Daoy (cell line): ENCODE data around the gene CGREF1. TPM values are rescaled to one million over a fixed set of nuclear protein-coding genes. Genes with fewer than 3 reads are reported as not detected.

Experiments used
- DNase-seq: peaks from one replicate; pipeline ENCODE4 v3.0.0-alpha.2; 2015; ENCODE audit warnings: low read depth
- total RNA-seq: library from RNA; depleted of rRNA; stranded (reverse); fragments of >200 nt; shearing (Covaris generic); gene quantifications from 2 replicates; pipeline ENCODE4 v1.2.3, GENCODE V29; 2014; rRNA removed

The CGREF1 gene, protein sequence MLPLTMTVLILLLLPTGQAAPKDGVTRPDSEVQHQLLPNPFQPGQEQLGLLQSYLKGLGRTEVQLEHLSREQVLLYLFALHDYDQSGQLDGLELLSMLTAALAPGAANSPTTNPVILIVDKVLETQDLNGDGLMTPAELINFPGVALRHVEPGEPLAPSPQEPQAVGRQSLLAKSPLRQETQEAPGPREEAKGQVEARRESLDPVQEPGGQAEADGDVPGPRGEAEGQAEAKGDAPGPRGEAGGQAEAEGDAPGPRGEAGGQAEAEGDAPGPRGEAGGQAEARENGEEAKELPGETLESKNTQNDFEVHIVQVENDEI
- total RNA-seq, result 3.4 and 8.6 TPM in 2 replicates

DNA sequence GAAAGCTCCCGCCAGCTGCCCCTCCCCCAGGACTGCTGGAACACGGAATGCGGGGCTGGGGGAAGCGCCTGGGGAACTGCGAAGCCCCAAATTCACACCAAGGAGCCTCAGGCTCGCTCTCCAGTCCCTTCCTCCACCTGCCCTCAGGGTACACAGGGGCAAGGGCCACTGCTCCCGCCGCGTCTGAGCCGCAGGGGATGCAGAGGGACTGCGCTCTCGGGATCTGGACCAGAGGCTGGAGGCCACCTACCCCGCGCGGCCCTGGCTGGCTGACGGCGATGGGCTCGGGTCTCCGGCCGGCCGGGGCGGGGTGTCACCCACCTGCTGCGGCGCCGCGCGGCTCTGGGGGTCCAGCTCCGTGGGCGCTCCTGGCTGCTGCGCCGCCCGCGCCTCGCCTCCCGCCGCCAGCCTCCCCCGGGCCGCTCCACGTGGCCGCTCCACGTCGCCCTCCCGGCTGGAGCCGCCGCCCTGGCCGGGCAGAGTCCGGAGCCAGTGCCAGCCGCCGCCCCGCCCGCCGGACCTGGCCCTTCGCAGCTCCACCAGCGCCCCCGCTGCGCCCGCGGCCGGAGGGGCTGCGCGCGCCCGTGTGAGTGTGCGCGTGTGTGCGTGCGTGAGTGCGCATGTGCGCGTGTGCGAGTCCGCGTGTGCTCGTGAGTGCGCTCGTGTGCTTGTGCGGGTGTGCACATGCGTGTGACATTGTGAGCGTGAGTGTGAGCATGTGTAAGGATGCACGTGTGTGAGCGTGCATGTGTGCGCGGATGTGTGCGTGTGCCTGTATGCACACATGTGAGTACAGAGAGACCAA is at the start of gene CGREF1:
Gene CGREF1 (minus strand): TSS at position 604 of the 805 bp plus-strand sequence. CDS start 14,762 bp downstream, outside the sequence.
- peak; percentile 35 for DNase-seq

DNA sequence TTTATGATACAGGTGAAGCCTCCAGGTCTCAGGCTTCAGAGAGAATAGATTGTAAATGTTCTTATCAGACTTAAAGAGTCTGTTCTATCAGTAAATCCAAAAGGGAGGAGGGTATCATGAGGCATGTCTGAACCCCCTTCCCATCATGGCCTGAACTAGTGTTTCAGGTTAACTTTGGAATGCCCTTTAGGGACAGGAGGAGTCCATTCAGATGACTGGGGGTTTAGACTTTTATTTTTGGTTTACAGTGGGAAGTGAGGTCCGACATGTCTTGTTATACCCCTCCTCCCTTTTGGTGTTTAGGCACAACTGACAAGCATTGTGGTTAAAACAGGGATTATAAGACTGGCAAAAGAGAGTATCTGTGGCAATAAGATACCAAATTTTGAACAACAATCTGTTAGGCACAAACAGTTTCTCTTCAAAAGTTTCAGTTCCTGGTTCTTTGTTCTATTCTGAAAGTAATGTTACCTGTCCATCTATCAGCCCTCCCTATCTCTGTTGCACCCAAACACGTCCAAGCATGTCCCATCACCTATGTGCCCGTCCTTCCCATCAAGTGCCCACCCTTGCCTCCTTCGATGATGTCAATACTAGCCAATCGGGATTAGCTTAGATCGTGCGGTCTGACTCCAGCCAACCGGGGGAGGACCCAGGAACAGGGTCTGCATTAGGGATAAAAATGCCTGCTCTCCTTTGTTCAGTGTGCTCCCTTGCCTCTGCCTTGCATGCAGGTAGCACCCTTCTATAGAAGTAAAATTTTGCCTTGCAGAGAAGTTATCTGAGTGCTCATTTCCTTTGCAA is 46.2 kb upstream of the CGREF1 start:
- DNase-seq, result no peak

DNA sequence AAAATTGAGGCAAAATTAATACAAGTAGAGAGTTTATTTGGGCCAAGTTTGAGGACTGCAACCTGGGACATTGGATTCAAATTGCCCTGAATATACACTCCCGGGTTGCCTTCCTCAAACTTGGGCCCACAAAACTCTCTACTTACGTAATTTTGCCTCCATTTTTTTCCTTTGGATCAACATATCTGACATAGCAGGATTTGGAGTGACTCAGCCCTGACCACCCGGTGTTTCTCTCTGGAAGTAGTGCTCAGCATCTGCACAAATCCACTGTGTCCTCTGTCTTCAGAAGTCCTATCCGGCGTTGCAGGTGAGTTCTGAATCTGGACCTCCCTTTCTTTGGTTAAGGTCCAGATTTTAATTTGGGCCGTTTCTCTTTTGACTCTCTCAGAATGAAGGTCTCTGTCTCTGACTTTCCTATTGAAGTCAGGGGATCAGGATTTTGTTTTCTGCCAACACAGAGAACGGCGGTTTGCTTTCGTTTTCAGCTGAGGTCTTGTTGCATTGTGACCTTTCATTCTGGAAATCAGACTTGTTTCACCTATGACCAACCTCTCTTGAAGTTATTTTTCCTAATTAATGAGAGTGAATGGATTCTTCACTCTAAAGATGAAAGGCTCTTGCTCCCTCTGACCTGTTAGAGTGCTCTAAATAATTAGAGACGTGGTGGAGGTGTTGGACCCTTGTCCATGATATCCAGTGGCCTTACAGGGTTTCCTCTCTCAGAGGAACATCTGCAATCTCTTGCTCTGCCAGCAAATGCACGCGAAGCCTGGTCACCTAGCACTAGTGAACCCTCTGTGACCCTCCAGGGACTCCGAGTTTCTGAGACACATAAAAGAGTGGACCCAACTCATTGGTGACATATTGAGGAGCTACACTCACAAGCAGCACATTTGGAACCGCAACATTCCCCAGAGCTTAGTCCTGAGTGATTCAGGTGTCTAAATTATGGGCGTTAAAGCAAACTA is 43.5 kb upstream of the CGREF1 start:
- peak; percentile 76 for DNase-seq

DNA sequence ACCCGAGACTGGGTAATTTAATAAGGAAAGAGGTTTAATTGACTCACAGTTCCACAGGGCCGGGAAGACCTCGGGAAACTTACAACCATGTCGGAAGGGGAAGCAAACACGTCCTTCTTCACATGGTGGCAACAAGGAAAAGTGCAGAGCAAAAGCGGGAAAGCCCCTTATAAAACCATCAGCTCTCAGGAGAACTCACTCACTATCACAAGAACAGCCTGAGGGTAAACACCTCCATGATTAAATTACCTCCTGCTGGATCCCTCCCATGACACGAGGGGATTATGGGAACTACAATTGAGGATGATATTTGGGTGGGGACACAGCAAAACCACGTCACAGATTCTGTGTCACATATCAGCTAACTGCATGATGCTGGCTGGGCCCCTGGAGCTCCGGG is 41.3 kb upstream of the CGREF1 start:
- no peak for DNase-seq

DNA sequence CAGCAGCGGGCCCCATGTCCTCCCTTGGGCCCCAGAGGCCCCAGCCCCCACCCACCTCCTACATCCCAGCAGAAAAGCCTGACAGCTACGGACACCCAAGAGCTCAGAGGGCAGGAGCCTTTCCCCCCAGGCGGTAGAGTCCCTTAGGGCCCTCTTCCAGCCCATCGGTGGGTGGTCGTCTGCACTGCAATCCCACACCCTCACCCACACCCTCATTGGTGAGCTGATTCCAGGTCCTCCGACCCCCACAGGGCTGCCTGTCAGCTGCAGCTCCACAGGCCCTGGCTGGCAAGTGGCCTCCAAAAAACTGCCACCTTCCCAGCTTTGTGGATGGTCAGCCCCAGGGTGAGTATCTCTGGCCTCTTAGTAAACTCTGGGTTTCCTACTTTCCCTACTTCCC is 40.3 kb upstream of the CGREF1 start:
- DNase-seq, result no peak

DNA sequence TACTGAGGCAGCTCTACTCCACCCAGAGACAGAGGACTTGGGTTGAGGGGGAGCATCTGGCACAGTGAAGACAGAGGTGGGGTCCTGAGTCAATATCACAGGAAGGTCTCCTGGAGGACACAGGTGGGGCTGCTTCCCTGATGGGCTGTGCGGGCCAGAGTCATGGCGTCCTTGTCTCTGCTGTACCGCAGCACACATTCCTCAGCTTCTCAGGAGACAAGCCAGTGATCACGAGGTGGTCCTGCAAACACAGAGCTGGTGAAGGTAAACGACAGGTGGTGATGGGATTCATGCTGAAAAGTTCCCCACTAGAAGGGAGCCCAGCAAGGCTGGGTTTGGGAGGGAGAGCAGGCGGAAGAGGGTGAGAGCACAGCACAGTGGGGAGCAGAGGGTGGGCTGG is 39.5 kb upstream of the CGREF1 start:
- DNase-seq, result no peak

DNA sequence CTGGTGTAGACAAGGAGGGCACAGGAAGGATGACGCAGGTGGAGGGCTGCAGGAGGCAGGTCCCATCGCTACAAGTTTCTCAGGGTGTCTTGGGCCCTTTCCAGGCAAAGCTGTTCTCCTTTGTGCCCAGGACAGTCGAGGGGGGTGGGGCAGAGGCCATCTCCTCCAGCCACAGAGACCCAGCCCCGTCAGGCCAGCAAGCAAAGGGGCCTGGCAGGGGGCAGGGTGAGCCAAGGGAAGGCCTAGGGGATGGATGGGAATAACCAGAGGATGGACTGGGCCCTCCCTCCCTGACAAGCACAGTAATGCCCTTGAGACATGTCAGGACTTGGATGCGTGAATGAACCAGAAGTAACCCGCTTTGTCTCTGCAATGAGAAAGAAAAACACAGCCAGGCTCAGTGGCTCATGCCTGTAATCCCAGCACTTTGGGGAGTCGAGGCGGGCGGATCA is 36.2 kb upstream of the CGREF1 start:
- no peak for DNase-seq

DNA sequence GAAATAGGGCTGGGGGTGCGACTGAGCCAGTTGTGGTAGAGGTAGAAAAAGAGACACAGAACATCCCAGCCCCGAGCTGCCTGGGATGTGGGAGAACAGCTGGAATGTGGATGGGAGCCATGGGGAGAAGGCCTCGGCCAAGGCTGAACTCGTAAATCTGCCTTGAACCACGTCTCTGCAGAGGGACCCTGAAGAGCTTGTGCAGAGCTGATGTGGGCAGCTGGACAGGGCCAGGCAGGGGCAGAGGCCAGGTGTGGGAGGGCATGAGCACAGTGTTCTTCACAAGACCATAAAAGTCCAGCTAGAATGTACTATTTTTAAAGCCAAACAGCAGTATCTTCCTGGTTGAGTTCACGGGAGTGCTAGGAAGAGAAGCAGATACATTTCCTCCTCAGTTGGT is 35.6 kb upstream of the CGREF1 start:
- DNase-seq, result no peak

DNA sequence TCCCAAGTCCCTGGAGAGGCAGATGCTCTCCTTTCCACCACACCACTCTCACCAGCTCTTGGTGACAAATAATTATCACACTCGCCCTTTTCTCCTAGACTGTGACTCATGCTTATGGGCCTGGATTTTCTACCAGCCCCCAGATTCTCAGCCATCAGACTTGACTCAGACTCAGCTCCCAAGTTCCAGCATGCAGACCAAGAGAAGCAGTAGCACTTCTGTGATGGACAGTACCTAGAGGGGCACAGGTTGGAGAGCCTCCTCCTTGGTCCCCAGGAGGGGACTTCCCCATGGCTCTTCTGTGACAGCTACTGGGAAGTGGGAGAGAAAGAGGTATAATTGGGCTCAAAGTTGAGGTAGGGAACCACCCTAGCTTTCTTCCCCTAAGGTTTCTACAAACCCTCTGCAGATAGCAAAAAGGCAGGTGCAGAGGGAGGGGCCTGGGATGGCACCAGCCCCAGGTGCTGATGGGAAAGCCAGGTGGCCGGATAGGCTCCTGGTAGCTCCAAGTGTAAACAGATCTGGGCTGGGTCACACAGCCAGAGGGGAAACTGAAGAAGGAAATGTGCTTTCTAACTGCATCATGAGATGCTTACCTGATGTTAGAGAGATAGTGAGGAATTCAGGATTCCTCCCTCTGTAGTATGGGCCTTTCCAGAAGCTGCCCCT is 34.0 kb upstream of the CGREF1 start:
- DNase-seq, result peak; percentile 27

DNA sequence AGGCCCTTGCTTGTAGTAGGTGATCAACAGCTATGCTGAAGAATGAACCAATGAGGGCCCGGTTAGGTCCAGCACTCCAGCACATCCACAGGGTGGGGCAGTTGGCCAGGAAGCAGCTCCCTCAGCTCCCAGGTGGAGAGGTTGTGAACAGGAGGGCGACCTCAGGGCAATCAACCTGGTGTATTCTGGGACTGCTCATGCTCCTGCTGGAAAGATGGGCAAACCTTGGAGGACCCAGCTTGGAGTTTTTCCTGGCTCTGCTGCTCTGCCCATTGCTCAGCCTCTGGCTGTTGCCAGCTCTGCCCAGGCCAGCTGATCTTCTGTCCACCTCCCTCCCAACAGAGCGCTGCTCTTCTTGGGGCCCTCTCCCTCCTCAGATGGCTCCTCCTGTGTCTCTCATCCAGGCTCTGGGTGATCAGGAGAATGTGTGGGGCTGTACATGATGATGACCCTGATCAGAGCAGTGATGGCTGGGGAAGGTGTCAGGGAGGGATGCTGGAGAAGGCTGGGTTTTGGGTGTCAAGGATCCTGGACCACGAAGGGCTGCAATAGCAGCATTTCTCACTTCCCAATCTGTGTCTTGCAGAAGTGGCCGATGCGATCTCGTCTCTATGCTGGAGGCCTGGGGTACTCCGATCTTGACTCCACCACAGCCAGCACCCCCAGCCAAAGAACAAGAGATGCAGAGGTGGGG is 33.3 kb upstream of the CGREF1 start:
- no peak for DNase-seq

DNA sequence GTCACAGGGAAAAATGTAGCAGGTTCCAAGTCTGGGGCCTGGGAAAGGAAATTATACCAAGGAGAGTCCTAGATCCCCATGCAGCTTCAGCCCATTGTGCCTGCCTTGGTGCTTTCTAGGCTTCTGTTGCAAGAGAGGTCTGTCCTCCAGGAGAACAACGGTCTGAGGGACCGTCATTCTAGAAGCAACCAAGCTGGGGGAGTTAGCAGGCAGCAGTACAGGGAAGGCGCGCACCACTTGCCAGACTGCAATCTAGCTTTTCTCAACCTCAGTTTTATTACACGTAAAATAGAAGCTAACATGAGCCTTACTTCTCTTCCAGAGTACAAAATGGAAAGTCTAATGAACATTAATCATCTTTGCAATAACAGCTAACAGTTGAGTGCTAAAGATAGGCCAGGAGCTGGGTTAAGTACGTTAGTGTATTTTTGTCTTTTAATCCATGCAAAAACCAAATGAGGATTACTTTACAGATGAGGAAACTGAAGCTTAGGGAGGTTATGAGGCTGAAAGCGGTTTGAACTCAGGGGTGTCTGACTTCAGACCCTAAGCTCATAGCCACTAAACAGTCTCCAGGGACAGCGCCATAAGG is 31.8 kb upstream of the CGREF1 start:
- DNase-seq, result no peak

DNA sequence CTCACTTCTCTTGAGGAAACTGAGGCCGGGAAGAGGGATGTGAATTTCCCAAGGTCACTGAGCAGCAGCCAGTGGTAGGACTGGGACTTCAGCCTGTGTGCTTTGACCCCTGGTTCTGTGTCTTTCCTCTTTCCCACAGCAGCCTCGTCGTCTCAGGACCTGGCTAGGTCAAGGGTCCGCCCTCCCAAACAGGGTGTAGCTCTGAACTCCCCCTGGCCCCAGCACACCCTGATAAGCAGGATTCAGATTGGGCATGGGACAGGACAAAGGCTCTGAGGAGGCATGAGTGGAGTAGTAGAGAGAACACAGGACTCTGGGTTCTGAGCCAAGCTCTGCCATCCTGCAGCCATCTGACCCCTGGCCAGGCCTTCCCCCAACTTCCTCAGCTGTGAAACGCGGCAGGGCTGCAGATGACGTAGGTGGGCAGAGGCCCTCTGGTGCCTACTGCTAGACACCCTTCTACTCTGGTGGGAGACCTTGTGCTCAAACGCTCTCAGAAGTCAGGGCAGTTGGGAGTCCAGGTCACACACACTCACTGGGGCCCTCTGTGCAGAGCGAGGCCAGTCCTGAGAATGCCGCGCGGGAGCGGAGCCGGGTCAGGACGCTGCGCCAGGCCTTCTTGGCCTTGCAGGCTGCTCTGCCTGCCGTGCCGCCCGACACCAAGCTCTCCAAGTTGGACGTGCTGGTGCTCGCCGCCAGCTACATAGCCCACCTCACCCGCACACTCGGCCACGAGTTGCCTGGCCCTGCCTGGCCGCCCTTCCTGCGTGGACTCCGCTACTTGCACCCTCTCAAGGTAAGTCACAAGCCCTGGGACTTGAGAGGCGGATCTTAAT is 30.9 kb upstream of the CGREF1 start:
- DNase-seq, result no peak

DNA sequence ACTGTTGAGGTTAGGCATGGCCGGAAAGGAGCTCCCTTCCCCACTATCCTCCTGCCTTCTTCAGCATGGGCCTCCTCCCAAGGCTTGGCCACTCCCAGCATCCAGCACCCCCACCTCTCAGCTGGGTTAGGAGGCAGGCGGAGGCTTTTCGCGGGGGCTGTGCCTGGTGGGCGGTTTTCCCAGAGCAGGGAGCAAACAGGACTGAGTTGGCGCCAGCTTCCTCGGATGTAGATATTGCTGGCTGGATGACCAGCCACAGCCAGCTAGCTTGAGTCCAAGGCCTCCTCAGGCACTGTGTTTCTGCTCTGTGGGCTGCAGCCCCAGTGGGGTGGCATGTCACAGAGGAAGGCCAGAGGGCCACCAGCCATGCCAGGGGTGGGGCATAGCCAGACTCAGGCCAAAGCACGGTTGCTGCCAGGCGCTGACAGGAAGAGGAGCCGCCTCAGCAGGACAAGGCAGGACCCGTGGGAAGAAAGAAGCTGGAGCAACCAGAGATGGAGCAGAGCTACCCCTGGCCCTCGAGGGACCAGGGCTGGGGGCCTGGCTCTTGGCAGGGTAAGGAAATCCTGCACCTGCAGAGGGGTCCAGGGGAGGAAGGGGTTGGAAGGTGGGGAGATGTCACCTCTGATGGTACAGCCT is 30.0 kb upstream of the CGREF1 start, which contains the start of gene TCF23:
Gene TCF23 (plus strand): TSS at position 204 of the 639 bp plus-strand sequence. CDS start 130 bp downstream, at position 334.
- DNase-seq, result no peak

DNA sequence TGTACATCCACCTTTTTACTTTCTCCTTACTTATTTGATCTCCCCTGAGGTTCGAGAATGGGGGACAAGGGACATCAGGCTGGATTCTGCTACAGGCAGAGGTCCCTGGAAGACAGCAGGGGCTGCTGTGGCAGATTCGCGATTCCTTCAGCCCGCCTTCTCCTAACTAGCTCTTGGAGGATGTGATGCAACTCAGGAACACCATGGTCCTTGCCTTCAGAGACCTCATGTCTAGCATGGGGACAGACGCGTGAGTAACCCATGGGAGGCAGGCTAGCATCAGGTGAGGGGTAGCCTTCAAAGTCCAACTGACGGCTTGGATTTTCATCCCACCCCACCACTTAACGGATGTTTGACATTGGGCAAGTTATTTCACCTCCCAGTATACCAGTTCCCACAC is 29.0 kb upstream of the CGREF1 start:
- DNase-seq, result no peak

DNA sequence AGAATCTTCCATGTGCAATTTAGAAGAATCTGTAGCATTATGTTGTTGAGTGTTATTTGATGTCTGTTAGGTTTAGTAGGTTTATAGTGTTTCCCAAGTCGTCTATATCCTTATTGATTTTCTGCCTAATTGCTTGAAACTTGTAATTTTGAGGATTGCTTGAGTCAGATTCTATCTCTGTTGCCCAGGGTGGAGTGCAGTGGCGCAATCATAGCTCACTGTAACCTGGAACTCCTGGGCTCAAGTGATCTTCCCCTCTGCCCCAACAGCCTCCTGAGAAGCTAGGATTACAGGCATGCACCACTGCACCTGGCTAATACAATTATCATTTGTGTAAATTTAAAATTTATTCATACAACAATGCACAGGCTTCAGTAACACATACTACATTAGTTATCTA is 26.8 kb upstream of the CGREF1 start:
- no peak for DNase-seq

DNA sequence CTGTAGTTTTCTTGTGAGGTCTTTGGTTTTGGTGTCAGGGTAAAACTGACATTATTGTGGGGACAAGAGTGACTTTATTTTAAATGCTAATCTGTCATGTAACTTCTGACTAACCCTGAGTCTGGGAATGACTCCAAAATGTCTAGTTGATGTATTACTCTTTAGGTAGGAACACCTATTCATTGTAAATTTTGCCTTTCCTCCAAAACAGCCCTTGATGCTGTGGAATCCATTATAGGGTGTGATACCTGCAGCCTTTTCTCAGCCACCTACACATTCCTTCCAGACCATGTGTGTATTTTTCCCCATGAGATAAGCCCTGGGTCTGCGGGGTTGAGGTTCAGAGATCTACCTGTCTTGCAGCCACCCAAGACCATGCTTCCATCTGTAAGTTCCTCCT is 24.4 kb upstream of the CGREF1 start:
- no peak for DNase-seq

DNA sequence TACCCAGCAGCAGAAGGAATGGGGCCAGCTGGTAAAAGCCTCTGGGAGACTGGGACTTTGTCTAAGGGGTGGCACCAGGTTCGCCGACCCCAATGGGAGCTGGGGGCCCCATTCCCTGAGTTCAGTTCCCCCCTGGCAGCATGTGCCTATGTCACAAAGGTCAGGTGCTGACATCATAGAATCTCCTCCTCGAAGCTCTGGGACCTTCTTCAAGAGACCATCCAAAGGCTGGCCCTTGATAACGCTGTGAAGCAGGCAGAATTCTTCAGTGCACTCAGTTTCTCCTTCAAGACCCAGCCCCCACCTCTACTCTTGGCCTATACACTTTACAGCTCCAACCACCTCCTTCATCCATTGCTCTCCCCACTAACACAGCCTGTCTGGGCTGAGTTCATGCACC is 20.4 kb upstream of the CGREF1 start, which contains the start of gene PRR30:
Gene PRR30 (minus strand): TSS at position 101 of the 400 bp plus-strand sequence. CDS start 1,081 bp downstream, outside the sequence.
- no peak for DNase-seq

DNA sequence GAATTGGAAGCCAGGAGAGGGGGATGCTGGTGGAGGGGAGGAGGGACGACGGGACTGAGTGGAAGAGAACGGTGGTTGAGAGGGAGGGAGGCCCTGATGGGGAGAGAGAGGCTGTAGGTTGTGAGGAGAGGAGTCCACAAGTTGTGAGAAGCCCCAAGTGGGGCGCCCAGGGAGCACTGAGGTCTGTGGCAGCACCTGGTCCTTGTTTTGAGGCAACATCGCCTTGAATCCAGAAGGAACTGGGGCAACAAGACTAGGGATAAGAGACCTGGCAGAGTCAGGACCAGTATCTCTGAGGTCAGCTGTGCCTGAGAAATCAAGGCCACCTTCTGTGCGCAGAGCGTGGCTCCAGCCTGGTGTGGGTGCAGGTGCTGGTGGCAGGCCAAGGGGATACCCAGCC is 19.2 kb upstream of the CGREF1 start:
- DNase-seq, result no peak
